DMS153 treated with DMSO at 0.1 percent for 48 hours (cell line): ENCODE data around the gene BAZ2A.
"Not testable (repeated sequence)": the region's sequence is repeated elsewhere in the genome, so short reads cannot be mapped to it uniquely, and the experiment has no call there.

Experiments
- DNase-seq: peaks from one replicate; lab custom pipeline; 2025; ENCODE audit not compliant: unreplicated experiment; lab: John Stamatoyannopoulos, UW

Gene BAZ2A

DNA sequence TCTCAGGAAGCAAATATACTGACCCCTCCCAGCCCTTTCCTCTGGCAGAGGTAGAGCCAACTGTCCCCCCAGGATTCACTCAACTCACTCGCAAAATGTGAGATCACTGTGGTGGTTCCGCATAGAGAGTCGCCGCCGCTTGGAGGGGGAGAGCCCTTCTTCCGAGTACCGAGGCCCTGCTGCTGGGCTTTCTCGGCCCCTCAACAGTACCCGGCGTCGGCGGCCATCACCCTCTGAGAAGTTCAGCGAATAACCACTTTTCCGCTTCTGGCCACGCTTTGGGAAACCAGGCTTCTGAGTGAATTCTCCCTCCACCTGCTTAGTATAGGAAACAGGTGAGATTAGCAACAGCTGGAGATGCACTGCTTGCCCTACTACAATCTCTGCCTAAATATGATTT lies 31.1 kb downstream of the BAZ2A start:
- no peak for DNase-seq

DNA sequence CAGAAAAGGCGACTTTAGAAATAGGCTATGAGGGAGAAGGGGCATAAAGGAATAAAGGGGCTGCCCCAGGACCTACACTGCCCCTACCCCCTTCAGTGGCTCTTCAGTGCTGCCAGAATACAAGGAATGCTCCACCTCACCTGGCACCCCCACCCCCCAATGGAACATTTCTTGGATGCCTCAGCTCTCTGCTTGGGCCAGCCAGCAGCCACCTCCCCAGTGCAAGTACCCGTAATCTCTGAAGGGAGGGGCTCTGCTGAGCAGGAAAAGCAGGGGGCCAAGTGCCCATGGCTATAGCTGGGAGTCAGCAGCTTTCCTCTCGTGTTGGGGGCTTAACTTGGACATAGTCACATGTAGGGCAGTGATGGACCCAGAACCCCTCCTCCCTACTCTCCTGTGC lies 33.3 kb downstream of the BAZ2A start:
- DNase-seq, result no peak

DNA sequence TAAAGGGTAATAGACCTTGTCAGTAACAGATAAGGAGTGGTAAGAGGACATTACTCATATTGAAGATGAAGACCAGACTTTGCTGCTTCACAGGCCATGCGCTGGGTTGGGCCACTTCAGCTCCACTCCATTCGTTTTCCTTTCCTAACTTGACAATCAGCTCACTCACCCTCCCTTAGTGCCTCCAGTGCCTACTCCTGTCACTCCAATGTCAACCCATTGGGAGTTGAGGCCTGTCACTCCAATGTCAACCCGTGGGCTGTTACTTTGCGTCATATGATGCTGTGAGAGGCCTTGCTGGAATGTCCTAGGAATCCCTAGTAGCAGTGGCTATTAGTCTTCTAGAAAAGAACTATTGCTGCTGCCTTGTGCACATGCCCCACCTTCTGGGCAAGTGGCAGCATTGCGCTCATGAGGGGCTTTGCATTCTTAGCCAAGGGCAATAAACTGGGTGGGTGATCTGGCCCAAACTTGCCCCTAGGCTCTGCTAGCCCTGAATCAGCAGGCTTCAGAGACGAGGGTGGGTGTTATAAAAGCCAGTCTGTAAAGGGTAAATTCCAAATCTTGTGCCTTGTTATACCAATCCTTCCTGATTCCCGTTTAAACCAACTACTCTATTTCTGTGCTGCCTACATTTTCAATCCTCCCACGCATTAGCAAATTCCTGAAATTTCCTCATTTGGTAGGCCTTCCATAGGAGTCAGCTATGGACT lies 36.1 kb downstream of the BAZ2A start:
- DNase-seq, result peak; percentile 50

DNA sequence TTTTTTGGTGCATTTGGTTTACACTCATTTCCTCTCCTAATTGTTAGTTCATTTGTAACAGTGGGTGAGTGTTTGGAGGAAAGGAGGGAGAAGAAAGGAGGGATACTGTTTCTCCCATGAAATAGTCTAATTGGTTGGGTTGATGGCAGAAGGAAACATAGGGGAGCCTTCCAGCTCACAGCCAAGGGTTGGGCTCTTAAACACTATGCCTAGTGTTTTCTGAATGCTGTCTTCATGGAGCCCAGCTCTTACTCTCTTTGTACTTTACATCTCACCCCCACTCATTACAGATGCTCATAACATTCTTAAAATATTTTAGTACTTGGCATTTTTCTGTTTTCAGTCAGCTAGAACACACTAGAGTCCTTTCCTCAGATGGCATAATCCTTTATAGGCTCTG lies 38.2 kb downstream of the BAZ2A start:
- no peak for DNase-seq

DNA sequence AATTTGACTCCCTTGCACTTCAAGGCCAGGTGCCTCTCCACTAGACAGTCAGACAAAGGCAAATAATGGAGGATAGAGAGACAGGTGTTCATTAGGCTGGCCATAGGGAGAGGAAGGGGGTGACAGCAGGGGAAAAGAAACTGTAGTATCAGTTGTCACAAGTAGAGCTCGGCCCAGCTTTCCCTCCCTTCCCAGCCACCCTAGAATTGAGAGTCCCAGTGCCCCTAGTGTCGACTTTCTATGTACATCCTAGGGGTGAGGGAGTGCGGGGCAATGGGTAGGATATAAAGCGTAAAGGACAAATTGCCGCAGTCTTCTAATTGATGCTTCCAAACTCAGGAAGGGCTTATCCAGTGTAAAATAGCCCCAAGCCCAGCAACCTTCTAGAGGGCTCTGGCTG lies 39.0 kb downstream of the BAZ2A start:
- peak; percentile 52 for DNase-seq

DNA sequence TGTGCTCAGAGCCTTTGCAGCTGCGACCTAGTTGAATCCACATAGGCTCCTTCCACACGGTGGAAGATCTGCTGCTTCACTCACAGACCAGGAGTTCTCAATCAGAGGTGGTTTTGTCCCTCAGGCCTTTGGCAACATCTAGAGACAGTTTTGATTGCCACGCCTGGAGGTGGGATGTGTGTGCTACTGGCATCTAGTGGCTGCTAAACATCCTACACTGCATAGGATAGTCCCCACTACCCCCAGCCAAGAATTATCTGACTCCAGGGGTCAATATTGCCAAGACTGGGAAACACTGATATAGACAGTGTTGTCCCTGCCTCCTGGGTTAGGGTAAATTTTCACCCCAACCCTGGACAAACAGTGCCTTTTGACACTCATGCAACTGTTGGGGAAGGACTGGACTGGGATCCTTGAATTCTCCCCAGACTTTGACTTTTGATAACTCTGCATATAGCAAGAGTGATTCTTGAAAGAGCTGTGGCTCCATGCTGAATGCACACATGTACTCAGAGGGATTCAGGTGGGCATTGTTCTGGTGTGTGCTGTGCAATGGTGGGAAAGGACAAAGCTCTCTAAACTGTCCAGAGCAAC lies 39.8 kb downstream of the BAZ2A start:
- no peak for DNase-seq

DNA sequence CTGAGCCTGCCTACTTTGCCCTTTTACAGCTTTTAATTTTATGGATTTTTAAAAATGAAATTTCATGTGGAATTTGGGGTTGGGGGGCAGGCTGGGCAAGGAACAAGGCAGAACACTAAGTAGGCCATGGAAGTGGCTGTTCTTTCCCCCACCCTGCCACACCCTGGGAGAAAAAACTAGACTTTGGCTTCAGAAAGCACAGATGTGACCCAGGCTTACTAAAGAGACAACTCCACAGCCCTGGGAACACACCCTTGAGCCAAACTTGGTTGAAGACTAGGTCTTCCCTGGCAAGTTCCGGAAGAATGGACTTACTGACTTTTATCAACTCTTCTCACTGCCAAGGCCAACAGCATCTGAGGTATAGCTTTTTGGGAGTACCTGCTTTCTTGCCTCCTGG lies 40.3 kb downstream of the BAZ2A start:
- no peak for DNase-seq

DNA sequence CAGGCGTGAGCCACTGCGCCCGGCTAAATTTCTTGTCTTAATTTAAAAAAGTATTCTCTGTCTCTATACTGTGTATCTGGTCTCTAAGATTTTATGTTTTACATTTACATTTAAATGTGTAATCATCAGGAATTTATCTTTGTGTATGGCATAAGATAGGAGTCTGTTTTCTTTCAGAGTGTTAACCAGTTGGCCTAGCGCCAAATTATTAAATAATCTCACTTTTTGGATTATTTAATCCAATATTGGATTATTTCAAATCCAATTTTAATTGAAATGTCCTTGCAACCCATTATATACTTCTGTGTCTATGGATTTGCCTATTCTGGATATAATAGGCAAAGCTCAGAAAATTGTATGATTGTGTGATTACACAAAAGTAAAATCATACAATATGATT lies 45.0 kb downstream of the BAZ2A start:
- DNase-seq, result no peak

DNA sequence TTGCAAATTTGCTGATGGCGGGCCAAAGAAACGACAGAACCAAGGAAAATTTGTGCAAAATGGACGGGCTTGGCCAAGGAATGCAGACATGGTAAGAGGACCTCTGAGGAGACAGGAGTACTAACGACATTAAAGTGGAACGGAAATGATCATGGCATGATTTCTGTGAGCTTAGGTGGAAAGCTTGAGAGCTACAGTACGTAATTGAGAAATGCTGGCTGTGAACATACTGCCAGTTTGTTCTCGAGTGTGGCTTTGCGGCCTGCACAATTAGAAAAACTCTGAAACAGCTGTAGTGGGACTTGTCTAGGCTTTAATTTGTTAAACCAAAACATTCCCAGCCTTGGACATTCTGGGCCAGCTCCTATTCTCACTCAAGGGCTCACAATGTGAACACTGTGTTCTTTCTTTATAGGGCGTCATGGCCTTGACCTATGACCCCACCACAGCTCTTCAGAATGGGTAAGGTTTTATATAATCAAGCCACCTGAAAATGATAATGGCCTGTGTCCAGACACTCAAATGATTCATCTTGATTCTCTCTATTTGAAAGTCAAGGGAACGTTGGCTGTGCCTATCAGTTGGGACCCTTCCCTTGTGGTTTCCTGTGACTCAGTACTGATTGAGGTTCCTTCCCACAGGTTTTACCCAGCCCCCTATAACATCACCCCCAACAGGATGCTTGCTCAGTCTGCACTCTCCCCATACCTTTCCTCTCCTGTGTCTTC lies 48.5 kb downstream of the BAZ2A start:
- DNase-seq, result no peak

DNA sequence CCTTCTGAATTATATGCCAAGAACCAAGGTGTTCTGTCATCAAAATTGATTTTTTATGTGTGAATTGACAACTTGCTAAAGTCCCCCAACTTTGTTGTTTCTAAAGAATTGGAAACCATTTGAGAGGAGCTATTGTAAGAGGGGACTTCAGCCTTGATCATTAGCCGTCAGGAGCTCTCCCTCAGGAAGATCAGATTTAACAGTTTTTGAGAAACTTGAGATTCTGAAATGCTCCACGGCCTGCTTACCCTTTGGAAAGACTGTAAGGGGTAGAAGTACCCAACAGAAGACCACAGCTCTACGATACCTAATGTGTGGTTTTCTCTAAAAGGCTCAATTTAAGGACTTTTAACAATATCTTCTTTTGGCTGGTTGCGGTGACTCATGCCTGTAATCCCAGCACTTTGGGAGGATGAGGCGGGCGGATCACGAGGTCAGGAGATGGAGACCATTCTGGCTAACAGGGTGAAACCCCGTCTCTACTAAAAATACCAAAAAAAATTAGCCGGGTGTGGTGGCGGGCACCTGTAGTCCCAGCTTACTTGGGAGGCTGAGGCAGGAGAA lies 51.1 kb downstream of the BAZ2A start:
- DNase-seq, result no peak

DNA sequence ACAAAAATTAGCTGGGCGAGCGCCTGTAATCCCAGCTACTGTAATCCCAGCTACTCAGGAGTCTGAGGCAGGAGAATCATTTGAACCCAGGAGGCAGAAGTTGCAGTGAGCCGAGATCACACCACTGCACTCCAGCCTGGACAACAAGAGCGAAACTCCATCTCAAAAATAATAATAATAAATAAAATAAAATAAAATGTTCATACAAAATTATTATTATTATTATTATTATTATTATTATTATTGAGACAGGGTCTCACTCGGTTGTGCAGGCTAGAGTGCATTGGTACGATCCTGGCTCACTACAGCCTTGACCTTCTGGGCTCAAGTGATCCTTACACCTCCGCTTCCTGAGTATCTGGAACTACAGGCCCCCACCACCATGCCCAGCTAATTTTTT lies 52.9 kb downstream of the BAZ2A start:
- not testable (repeated sequence) for DNase-seq

DNA sequence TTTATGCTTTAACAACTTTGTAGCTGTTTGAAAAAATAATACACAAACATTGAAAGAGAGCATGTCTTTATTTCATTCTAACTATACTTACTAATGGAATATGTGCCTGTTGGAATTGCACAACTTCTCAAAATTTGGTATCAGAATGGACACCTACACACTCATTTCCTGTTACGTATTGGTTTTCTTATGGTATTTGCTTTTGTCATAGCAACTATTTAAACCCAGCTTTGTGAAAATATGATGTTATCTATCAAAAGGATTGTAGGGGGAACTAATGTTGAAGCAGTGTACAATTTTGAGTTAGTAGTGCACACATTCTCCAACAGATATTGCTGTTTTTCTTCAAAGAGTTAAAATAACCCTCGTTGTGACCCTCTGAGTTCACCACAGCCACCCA lies 55.9 kb downstream of the BAZ2A start:
- no peak for DNase-seq

DNA sequence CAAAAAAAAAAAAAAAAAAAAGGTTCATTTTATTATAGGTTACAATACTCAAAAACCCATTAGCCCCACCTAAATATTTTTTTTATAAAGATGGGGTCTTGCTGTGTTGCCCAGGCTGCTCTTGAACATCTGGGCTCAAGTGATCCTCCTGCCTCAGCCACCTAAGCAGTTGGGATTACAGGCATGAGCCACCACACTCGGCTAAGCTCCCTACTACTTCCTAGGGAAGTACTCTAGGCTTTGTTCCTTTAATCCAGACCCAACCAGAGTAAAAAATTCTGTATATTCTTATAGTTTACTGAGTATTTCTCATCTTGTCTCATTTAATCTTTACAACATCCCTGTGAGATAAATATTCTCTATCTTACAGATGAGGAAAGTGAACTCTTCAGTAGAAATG lies 57.8 kb downstream of the BAZ2A start:
- no peak for DNase-seq

DNA sequence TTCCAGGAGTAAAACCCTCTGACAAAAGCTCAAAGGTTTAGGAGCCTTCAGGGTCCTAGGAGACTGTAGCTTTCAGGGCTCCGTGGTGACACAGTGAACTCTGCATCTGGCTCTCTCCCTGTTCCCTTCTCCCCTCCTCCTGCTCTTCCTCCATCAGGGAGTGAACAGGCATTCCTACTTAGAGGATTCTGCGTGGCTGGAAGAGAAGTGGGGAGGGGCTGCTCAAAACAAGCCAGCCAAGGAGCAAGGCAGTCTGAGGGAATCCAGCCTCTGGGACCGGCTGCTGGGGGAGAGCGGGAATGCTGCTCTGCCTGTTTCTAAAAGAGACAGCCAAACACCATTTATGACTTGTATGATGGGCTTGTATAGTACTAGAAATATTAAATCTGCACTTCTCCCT lies 59.0 kb downstream of the BAZ2A start:
- DNase-seq, result no peak

DNA sequence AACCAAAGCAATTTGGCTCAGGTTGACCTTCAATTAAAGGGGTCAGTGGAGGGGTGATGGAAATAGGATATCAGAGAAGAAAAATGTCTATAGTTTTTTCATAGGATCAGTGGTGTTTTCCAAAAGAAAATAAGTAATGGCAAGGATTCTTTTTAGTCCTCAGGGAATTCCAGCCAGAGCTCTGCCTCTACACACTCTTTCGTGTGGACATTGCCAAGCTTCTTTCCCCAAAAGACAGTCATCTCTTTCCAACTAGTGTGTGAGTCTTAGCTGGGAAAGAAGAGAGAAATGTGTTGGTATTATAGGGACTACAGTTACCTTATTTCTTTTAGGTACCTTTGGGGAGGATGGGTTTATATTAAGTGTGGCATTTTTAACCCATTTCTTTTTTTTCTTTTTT lies 62.0 kb downstream of the BAZ2A start:
- no peak for DNase-seq

DNA sequence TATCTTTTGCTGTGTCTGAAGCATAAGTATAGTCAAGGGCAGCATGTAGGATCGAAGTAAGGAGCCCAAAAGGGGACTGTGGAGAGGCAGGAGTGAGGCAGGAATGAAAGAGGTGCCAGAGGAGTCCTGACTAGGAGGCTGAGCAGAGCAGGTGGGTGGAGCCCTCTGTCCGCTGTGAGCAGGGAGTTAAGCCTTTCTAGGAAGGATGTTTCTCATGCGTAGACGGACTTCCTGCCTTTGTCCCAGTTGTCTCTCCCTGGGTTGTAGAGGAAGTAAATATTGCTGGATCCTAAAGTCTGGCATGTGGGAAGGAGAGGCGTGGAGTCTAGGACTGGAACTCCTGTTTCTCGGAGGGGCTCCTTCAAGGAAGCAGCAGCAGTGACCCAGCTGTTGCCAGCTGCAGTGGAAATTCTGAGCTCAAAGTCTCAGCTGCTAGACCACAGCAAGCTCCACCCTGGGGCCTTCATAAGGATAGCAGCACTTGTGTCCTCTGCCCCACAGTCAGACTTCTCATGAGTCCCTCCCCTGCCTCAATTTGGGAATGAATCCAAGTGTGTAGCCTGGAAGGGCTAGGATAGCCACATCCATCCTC lies 64.5 kb downstream of the BAZ2A start:
- peak; percentile 32 for DNase-seq

DNA sequence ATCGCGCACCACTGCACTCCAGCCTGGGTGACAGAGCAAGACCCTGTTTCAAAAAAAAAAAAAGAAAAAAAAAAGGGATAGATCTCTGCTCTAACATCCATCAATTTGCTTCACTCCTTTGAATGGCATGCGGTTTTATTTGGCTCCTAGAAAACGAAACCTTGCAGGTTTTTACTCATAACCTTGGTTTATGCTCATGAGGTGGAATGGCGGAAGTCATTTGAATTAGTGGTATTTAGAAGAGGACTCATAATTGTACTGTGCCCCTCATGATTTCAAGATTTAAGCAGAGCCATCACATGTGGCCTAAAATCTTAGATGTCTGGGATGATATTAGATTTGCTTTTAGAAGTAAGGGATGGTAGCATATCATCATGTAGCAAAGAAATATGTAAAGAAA lies 79.1 kb downstream of the BAZ2A start:
- no peak for DNase-seq

DNA sequence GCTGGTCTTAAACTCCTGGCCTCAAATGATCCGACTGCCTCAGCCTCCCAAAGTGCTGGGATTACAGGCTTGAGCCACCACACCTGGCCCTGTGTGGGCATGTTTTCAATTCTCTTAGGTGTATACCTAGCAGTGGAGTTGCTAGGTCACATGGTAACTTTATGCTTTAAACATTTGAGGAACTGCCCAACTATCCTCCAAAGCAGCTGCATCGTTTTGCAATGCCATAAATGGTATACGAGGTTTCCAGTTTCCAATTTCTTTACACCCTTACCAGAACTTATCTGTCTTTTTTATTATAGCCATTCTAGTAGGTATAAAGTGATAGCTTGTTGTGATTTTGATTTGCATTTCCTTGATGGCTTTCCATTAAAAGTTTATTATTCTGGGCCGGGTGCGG lies 83.4 kb downstream of the BAZ2A start:
- DNase-seq, result no peak
